Measurements from ENCODE around the gene LPP. TPM values are rescaled to one million over a fixed set of nuclear protein-coding genes. Genes with fewer than 3 reads are reported as not detected.

Gene LPP
- total RNA-seq, 3 donors from 2014 or later, result 262 to 816 (median 325) TPM

GRCh38 chr3:188149587-188149986 is 4.4 kb upstream of the LPP start:
- no peaks in the 10 kb centered on the region for H3K4me1 ChIP-seq (ENCODE audit: low read depth)
- H3K4me3 ChIP-seq, result no peak overlapping the region
- DNase-seq (no peak), ATAC-seq (no peak)
- TF ChIP-seq CTCF (IDR thresholded peaks at IDR 0.05), result no peak
- intact Hi-C loops (cut with DNase I, micrococcal nuclease), result no loop called here
- H3K9me3 ChIP-seq, result no peaks in the 10 kb centered on the region
- no peaks in the 10 kb centered on the region for H3K36me3 ChIP-seq (ENCODE audit: low read depth)

- intact Hi-C loops (cut with DNase I, micrococcal nuclease), result loop anchor here (10.0 kb wide), 2 partner anchors 64 to 406 kb away; partner anchors contain the start of gene BCL6 (in 1 of the 2)
- DNase-seq, result no peak
- H3K9me3 ChIP-seq, result no peaks in the 10 kb centered on the region
Observed at GRCh38 chr3:188150982-188151381, 3.0 kb upstream of the LPP start.

GRCh38 chr3:188151438-188151837 is 2.5 kb upstream of the LPP start:
- ATAC-seq (no peak), DNase-seq (no peak)
- intact Hi-C loops (cut with DNase I, micrococcal nuclease), result loop anchor here (10.0 kb wide), 2 partner anchors 63 to 407 kb away; partner anchors contain the start of gene BCL6 (in 1 of the 2)
- H3K9me3 ChIP-seq, result no peaks in the 10 kb centered on the region
- no peaks in the 10 kb centered on the region for H3K36me3 ChIP-seq (ENCODE audit: low read depth)
- H3K4me3 ChIP-seq, result no peak overlapping the region
- H3K4me1 ChIP-seq (ENCODE audit: low read depth), result peaks cover 15% of the 10 kb centered on the region
- TF ChIP-seq CTCF (IDR thresholded peaks at IDR 0.05), result no peak

More at GRCh38 chr3:188150982-188151381, 3.0 kb upstream of the LPP start:
- H3K4me3 ChIP-seq, result no peak overlapping the region
- peak; percentile 25 for ATAC-seq
- no peaks in the 10 kb centered on the region for H3K36me3 ChIP-seq (ENCODE audit: low read depth)
- no peak for TF ChIP-seq CTCF (IDR thresholded peaks at IDR 0.05)
- H3K4me1 ChIP-seq (ENCODE audit: low read depth), result peaks cover 11% of the 10 kb centered on the region

- no peaks in the 10 kb centered on the region for H3K9me3 ChIP-seq
- no peaks in the 10 kb centered on the region for H3K36me3 ChIP-seq (ENCODE audit: low read depth)
- TF ChIP-seq CTCF (IDR thresholded peaks at IDR 0.05), result no peak
- DNase-seq, result peak; percentile 73 to 78 (median 76)
- peak; percentile 36 for ATAC-seq
- peak overlapping the region; percentile 74 for H3K4me3 ChIP-seq
- peaks cover 26% of the 10 kb centered on the region for H3K4me1 ChIP-seq (ENCODE audit: low read depth)
- intact Hi-C loops (cut with DNase I, micrococcal nuclease), result loop anchor here (10.0 kb wide), 2 partner anchors 62 to 408 kb away; partner anchors contain the start of gene BCL6 (in 1 of the 2)
Observed at GRCh38 chr3:188152660-188153436, 1.1 kb upstream of the LPP start.

- DNase-seq (peak in 2 of 3 donors; percentile 86 to 87), ATAC-seq (peak; percentile 71)
- no peaks in the 10 kb centered on the region for H3K9me3 ChIP-seq
- peak overlapping the region; percentile 74 for H3K4me3 ChIP-seq
- TF ChIP-seq CTCF (IDR thresholded peaks at IDR 0.05), result no peak
- no peaks in the 10 kb centered on the region for H3K36me3 ChIP-seq (ENCODE audit: low read depth)
- H3K4me1 ChIP-seq (ENCODE audit: low read depth), result peaks cover 33% of the 10 kb centered on the region
- intact Hi-C loops (cut with DNase I, micrococcal nuclease), result loop anchor here (10.0 kb wide), 2 partner anchors 61 to 409 kb away; partner anchors contain the start of gene BCL6 (in 1 of the 2)
Observed at GRCh38 chr3:188153437-188154013, 432 bp upstream of the LPP start.
